ENCODE data around the gene PARP15.

GRCh38 chr3:122661633-122662032, 84.2 kb downstream of the PARP15 start:
- TF ChIP-seq CTCF (IDR thresholded peaks at IDR 0.05; ENCODE audit: insufficient read depth, low read depth, low read length) = no peak
- TF ChIP-seq EZH2 (IDR thresholded peaks at IDR 0.05; ENCODE audit: insufficient read depth, low read length) = no peak

Measured in astrocyte (in vitro differentiated cells and primary cell).